ENCODE measurements around the gene CCDC188.

DNA sequence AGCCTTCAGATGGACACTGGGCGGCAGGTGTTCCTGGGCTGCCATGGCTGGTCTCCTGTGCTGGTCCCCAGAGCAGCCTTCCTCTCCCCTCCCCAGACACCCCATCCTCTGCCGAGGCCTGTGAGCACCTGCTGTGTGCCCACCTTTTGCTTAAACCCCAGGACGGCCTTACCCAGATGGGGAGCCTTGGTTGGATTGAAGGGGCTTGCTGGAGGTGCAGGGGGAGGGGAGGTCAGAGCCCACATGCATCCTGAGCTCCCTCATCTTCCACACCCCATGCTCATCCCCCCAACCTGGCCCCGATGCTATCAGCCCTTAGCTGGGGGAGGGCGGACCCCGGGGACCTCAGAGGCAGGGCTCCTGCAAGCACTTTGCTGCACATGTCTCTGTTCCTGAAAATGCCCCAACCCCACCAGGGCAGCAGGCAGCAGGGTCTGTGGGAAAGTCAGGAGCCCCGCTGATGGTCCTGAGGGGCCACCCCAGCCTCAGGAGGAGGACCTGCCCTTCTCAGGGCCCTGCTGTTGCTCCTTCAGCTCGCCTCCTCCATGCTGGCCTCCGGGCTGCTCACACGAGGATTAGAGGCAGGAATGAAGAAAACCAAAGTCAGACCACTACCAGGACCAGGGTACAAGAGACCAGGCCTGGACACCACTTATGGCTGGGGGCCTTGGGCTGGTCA is 41.6 kb upstream of the CCDC188 start:
- TF ChIP-seq, protein P1, sequence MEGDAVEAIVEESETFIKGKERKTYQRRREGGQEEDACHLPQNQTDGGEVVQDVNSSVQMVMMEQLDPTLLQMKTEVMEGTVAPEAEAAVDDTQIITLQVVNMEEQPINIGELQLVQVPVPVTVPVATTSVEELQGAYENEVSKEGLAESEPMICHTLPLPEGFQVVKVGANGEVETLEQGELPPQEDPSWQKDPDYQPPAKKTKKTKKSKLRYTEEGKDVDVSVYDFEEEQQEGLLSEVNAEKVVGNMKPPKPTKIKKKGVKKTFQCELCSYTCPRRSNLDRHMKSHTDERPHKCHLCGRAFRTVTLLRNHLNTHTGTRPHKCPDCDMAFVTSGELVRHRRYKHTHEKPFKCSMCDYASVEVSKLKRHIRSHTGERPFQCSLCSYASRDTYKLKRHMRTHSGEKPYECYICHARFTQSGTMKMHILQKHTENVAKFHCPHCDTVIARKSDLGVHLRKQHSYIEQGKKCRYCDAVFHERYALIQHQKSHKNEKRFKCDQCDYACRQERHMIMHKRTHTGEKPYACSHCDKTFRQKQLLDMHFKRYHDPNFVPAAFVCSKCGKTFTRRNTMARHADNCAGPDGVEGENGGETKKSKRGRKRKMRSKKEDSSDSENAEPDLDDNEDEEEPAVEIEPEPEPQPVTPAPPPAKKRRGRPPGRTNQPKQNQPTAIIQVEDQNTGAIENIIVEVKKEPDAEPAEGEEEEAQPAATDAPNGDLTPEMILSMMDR (optimal IDR thresholded peaks at IDR 0.05 in 1 of 3, IDR thresholded peaks at IDR 0.05 in 1 of 3, conservative IDR thresholded peaks at IDR 0.05 in 1 of 3; ENCODE audit: extremely low read depth in 1 of 3, insufficient read depth in 2 of 3, low read length in 3 of 3) = no peak
- TF ChIP-seq EZH2 (IDR thresholded peaks at IDR 0.05; ENCODE audit: low read length) = no peak

All from keratinocyte (primary cell).